Activated naive CD4-positive, alpha-beta T cell treated with anti-CD3 and anti-CD28 coated beads for 36 hours (primary cell): ENCODE results near the gene MEF2B. TPM values are rescaled to one million over a fixed set of nuclear protein-coding genes. Genes with fewer than 3 reads are reported as not detected.
"Not testable (repeated sequence)": the region's sequence is repeated elsewhere in the genome, so short reads cannot be mapped to it uniquely, and the experiment has no call there.

Source experiments
- CTCF ChIA-PET: fragments of 350-600 bp; sonication (Branson Sonifier 250); formaldehyde crosslinking; loops from one replicate; lab custom pipeline; 2021; ENCODE audit warnings: antibody characterized with exemption; lab: Charles Lee
- DNase-seq: peaks from one replicate; pipeline ENCODE4 v3.0.0-alpha.2; 2020
- H3K27ac Mint-ChIP-seq: one replicate; pipeline ENCODE4 v1.8.0; 2021; ENCODE audit warnings: mild to moderate bottlenecking, mixed read lengths
- H3K27me3 Mint-ChIP-seq: one replicate; pipeline ENCODE4 v1.8.0; 2021; ENCODE audit warnings: low read depth, mixed read lengths
- H3K36me3 Mint-ChIP-seq: one replicate; pipeline ENCODE4 v1.8.0; 2021; ENCODE audit warnings: low read depth, mixed read lengths
- H3K4me1 Mint-ChIP-seq: one replicate; pipeline ENCODE4 v1.8.0; 2021; ENCODE audit warnings: low read depth, mixed read lengths
- H3K4me3 Mint-ChIP-seq: one replicate; pipeline ENCODE4 v1.8.0; 2021; ENCODE audit warnings: mild to moderate bottlenecking, moderate library complexity, mixed read lengths
- H3K9me3 Mint-ChIP-seq: one replicate; pipeline ENCODE4 v1.8.0; 2021; ENCODE audit warnings: mixed read lengths
- intact Hi-C: fragments of 100-400 bp; cut with micrococcal nuclease; formaldehyde crosslinking; loops from one replicate; pipeline ENCODE4 v1.15.1; 2023
- total RNA-seq, 2 experiments: library from RNA; stranded (reverse); gene quantifications; one replicate each; pipeline ENCODE4 v1.2.3, GENCODE V29; 2021

Gene MEF2B
- total RNA-seq, 2 experiments from 2014 or later = 3.1 to 4.6 TPM

- H3K27me3 Mint-ChIP-seq = no peaks in the 10 kb centered on the region
- peak overlapping the region; percentile 93 for H3K4me3 Mint-ChIP-seq
- peaks cover 52% of the 10 kb centered on the region for H3K4me1 Mint-ChIP-seq
- peaks cover 4% of the 10 kb centered on the region for H3K36me3 Mint-ChIP-seq
- H3K9me3 Mint-ChIP-seq = no peaks in the 10 kb centered on the region
- CTCF ChIA-PET = interaction anchor here (1.7 to 2.3 kb wide), 3 partner anchors 11 to 17 kb away, joined by 4 to 8 read pairs (median 8); partner anchors contain the start of gene NR2C2AP
- intact Hi-C loops = loop anchor here (1.0 to 2.0 kb wide), 13 partner anchors 12 to 669 kb away; partner anchors contain the start of genes ARMC6, COPE, DDX49 and ELL
- H3K27ac Mint-ChIP-seq = peak overlapping the region; percentile 96
- no peak for DNase-seq
These were observed 21.7 kb upstream of the MEF2B start for GRCh38 chr19:19191768-19192077.

- Mint-ChIP-seq H3K27me3 (no peaks in the 10 kb centered on the region), H3K36me3 (peaks cover 18% of the 10 kb centered on the region), H3K4me1 (peaks cover 38% of the 10 kb centered on the region), H3K4me3 (no peak overlapping the region), H3K27ac (peak overlapping the region; percentile 18), H3K9me3 (peaks cover 3% of the 10 kb centered on the region)
- no peak for DNase-seq
- intact Hi-C loops = loop anchor here (1.0 kb wide), 2 partner anchors 39 to 175 kb away; no protein-coding TSS in a partner anchor
- CTCF ChIA-PET = interaction anchor here (2.5 kb wide), 1 partner anchor 12 kb away, joined by 10 read pairs; no protein-coding TSS in a partner anchor
These were observed 16.7 kb upstream of the MEF2B start for GRCh38 chr19:19186742-19187141.

- no peaks in the 10 kb centered on the region for H3K27me3 Mint-ChIP-seq
- CTCF ChIA-PET = interaction anchor here (0.5 to 2.5 kb wide), 7 partner anchors 9 to 213 kb away, joined by 3 to 10 read pairs (median 3); partner anchors contain the start of gene NR2C2AP
- H3K4me1 Mint-ChIP-seq = peaks cover 33% of the 10 kb centered on the region
- peak; percentile 68 for DNase-seq
- peaks cover 3% of the 10 kb centered on the region for H3K9me3 Mint-ChIP-seq
- peaks cover 18% of the 10 kb centered on the region for H3K36me3 Mint-ChIP-seq
- peak overlapping the region; percentile 34 for H3K27ac Mint-ChIP-seq
- intact Hi-C loops = loop anchor here (1.0 kb wide), 2 partner anchors 39 to 175 kb away; no protein-coding TSS in a partner anchor
- no peak overlapping the region for H3K4me3 Mint-ChIP-seq
These were observed 16.0 kb upstream of the MEF2B start for GRCh38 chr19:19185853-19186740.

GRCh38 chr19:19181488-19181998 is 11.5 kb upstream of the MEF2B start:
- H3K36me3 Mint-ChIP-seq = peaks cover 28% of the 10 kb centered on the region
- no peak overlapping the region for H3K4me3 Mint-ChIP-seq
- no peak overlapping the region for H3K27ac Mint-ChIP-seq
- peaks cover 6% of the 10 kb centered on the region for H3K4me1 Mint-ChIP-seq
- CTCF ChIA-PET = interaction anchor here (1.3 kb wide), 1 partner anchor 36 kb away, joined by 3 read pairs; no protein-coding TSS in a partner anchor
- intact Hi-C loops = no loop called here
- peaks cover 3% of the 10 kb centered on the region for H3K9me3 Mint-ChIP-seq
- DNase-seq = no peak
- no peaks in the 10 kb centered on the region for H3K27me3 Mint-ChIP-seq

- Mint-ChIP-seq H3K27me3 (no peaks in the 10 kb centered on the region), H3K4me1 (no peaks in the 10 kb centered on the region), H3K27ac (no peak overlapping the region), H3K36me3 (peaks cover 21% of the 10 kb centered on the region), H3K9me3 (no peaks in the 10 kb centered on the region), H3K4me3 (no peak overlapping the region)
- CTCF ChIA-PET = no interaction called here
- no peak for DNase-seq
- intact Hi-C loops = no loop called here
These were observed 9.7 kb upstream of the MEF2B start for GRCh38 chr19:19179548-19180441.

- DNase-seq = no peak
- Mint-ChIP-seq H3K4me3 (no peak overlapping the region), H3K36me3 (peaks cover 15% of the 10 kb centered on the region), H3K27ac (no peak overlapping the region), H3K9me3 (no peaks in the 10 kb centered on the region), H3K4me1 (no peaks in the 10 kb centered on the region), H3K27me3 (no peaks in the 10 kb centered on the region)
- CTCF ChIA-PET = interaction anchor here (0.6 to 3.4 kb wide), 2 partner anchors 21 to 33 kb away, joined by 3 to 30 read pairs; no protein-coding TSS in a partner anchor
- intact Hi-C loops = no loop called here
These were observed 6.9 kb upstream of the MEF2B start for GRCh38 chr19:19176950-19177349.

GRCh38 chr19:19173243-19173642 is 3.2 kb upstream of the MEF2B start:
- intact Hi-C loops = not testable (repeated sequence)

GRCh38 chr19:19171821-19172532 is 1.9 kb upstream of the MEF2B start:
- intact Hi-C loops = no loop called here
- Mint-ChIP-seq H3K9me3 (no peaks in the 10 kb centered on the region), H3K4me3 (no peak overlapping the region), H3K27ac (no peak overlapping the region), H3K27me3 (no peaks in the 10 kb centered on the region), H3K4me1 (peaks cover 11% of the 10 kb centered on the region), H3K36me3 (peaks cover under 1% of the 10 kb centered on the region)
- DNase-seq = no peak
- CTCF ChIA-PET = interaction anchor here (0.6 to 0.8 kb wide), 2 partner anchors 26 to 424 kb away, joined by 4 to 5 read pairs; no protein-coding TSS in a partner anchor

More at GRCh38 chr19:19173243-19173642, 3.2 kb upstream of the MEF2B start:
- peaks cover 11% of the 10 kb centered on the region for H3K4me1 Mint-ChIP-seq
- CTCF ChIA-PET = interaction anchor here (0.5 kb wide), 1 partner anchor 764 kb away, joined by 3 read pairs; no protein-coding TSS in a partner anchor
- not testable (repeated sequence) for DNase-seq, H3K4me3 Mint-ChIP-seq, H3K9me3 Mint-ChIP-seq, H3K27ac Mint-ChIP-seq, H3K36me3 Mint-ChIP-seq, H3K27me3 Mint-ChIP-seq

GRCh38 chr19:19170873-19171672 is 1.0 kb upstream of the MEF2B start:
- Mint-ChIP-seq H3K27ac (no peak overlapping the region), H3K4me3 (no peak overlapping the region), H3K27me3 (no peaks in the 10 kb centered on the region), H3K9me3 (no peaks in the 10 kb centered on the region), H3K4me1 (peaks cover 11% of the 10 kb centered on the region), H3K36me3 (no peaks in the 10 kb centered on the region)
- CTCF ChIA-PET = interaction anchor here (0.8 kb wide), 1 partner anchor 25 kb away, joined by 4 read pairs; no protein-coding TSS in a partner anchor
- intact Hi-C loops = no loop called here
- DNase-seq = no peak

- no peak overlapping the region for H3K27ac Mint-ChIP-seq
- no peaks in the 10 kb centered on the region for H3K27me3 Mint-ChIP-seq
- H3K4me3 Mint-ChIP-seq = no peak overlapping the region
- no peak for DNase-seq
- CTCF ChIA-PET = no interaction called here
- H3K4me1 Mint-ChIP-seq = peaks cover 11% of the 10 kb centered on the region
- intact Hi-C loops = no loop called here
- H3K36me3 Mint-ChIP-seq = no peaks in the 10 kb centered on the region
- H3K9me3 Mint-ChIP-seq = no peaks in the 10 kb centered on the region
These were observed 619 bp downstream of the MEF2B start for GRCh38 chr19:19169236-19170052.
